Lower leg skin (tissue), 3 donors: ENCODE data around the gene MBD5.

Experiments
- CTCF ChIP-seq, 3 donors: fragments of 450-650 bp; IDR thresholded peaks; one replicate each; pipeline ENCODE4 v1.5.1; 2016; ENCODE audit warnings: antibody characterized with exemption in 3 of 3, mild to moderate bottlenecking in 3 of 3, moderate library complexity in 2 of 3
- POLR2A ChIP-seq, 2 donors: fragments of 450-650 bp; IDR thresholded peaks; one replicate each; pipeline ENCODE4 v1.6.1; 2016 to 2017; ENCODE audit warnings: antibody characterized with exemption in 2 of 2, mild to moderate bottlenecking in 1 of 2, moderate library complexity in 1 of 2

GRCh38 chr2:147976102-147976501, 44.8 kb upstream of the MBD5 start:
- no peak for TF ChIP-seq CTCF (IDR thresholded peaks at IDR 0.05)
- no peak for TF ChIP-seq POLR2A (IDR thresholded peaks at IDR 0.05)
